Measurements from ENCODE around the gene VTI1A.

- no peak for TF ChIP-seq ZBTB33 (IDR thresholded peaks at IDR 0.05)
- no peak for TF ChIP-seq CTCF (IDR thresholded peaks at IDR 0.05; ENCODE audit: low read depth, low read length, missing input control)
- TF ChIP-seq EGR1 (IDR thresholded peaks at IDR 0.05; ENCODE audit: low read depth in 2 of 2), result no peak
- no peak for TF ChIP-seq REST (IDR thresholded peaks at IDR 0.05)
- no peak for TF ChIP-seq MAX (IDR thresholded peaks at IDR 0.05)
- TF ChIP-seq RXRA (IDR thresholded peaks at IDR 0.05), result no peak
- no peak for TF ChIP-seq SP1 (IDR thresholded peaks at IDR 0.05)
- no peak for TF ChIP-seq RAD21 (IDR thresholded peaks at IDR 0.05)
- TF ChIP-seq TAF1 (conservative IDR thresholded peaks at IDR 0.05), result no peak
- no peak for TF ChIP-seq YY1 (IDR thresholded peaks at IDR 0.05)
- TF ChIP-seq HNF4G (IDR thresholded peaks at IDR 0.05), result no peak
- TF ChIP-seq GABPA (IDR thresholded peaks at IDR 0.05 in 1 of 2, conservative IDR thresholded peaks at IDR 0.05 in 1 of 2), result no peak
- no peak for TF ChIP-seq ATF3 (IDR thresholded peaks at IDR 0.05)
- TF ChIP-seq JUND (IDR thresholded peaks at IDR 0.05), result no peak
These were observed 299.3 kb downstream of the VTI1A start for GRCh38 chr10:112746329-112746728.

Measured in liver (tissue), 3 donors.